GM19455 (cell line): ENCODE results near the gene CHCHD4.
"Not testable (repeated sequence)": the region's sequence is repeated elsewhere in the genome, so short reads cannot be mapped to it uniquely, and the experiment has no call there.

Experiments used
- ATAC-seq: cut with Tn5 transposase; IDR thresholded peaks from one replicate; pipeline ENCODE4 v1.9.1; 2021; ENCODE audit not compliant: unreplicated experiment

CHCHD4 gene

GRCh38 chr3:14120921-14121448 is 3.7 kb downstream of the CHCHD4 start:
- not testable (repeated sequence) for ATAC-seq

- ATAC-seq = no peak
Measured at GRCh38 chr3:14120111-14120920, 4.4 kb downstream of the CHCHD4 start.

- no peak for ATAC-seq
Measured at GRCh38 chr3:14119651-14120050, 5.0 kb downstream of the CHCHD4 start.

DNA sequence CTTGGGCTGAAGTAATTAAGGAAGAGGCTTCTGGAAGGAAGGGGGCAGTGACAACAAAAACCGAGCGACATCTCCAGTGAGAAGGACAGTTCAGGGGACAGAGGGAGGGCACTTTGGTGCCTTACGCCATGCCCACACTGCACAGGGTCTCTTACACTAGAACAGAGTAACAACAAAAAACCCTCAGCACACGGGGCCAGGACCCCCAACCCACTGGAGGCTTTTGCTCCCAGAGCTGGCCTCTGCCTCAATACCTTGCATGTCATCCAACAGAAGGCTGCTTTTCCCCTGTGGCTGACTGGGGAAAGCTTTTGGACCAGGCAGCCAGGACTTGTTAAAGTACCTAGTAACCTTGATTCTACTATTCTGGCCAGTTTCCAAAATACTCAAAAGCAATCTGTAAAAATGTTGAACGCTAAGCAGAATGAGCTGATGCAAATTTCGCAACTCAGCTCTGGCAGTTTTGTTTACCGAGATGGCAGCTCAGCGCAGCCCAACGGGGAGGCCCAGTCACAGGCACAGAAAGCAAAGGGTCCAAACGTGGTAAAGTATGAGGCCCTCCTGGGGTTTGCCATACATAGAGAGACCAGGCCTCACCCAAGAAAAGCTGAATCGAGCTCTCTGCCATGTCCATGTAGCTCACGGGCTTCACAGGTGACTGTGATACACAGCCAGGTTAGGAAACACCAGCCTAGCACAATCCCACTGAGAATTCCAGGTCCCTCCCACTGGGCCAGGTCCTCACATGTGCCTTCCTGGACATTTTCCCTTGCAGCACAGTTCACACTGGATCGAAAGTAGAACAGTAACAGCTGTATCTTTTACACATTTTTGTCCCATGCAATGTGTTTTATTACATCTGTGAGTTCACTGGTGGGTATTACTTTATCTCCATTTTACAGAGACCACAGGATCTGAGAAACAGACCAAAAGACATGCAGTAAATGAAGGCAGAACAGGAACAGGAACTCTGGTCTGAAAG is 6.0 kb downstream of the CHCHD4 start:
- ATAC-seq = no peak

DNA sequence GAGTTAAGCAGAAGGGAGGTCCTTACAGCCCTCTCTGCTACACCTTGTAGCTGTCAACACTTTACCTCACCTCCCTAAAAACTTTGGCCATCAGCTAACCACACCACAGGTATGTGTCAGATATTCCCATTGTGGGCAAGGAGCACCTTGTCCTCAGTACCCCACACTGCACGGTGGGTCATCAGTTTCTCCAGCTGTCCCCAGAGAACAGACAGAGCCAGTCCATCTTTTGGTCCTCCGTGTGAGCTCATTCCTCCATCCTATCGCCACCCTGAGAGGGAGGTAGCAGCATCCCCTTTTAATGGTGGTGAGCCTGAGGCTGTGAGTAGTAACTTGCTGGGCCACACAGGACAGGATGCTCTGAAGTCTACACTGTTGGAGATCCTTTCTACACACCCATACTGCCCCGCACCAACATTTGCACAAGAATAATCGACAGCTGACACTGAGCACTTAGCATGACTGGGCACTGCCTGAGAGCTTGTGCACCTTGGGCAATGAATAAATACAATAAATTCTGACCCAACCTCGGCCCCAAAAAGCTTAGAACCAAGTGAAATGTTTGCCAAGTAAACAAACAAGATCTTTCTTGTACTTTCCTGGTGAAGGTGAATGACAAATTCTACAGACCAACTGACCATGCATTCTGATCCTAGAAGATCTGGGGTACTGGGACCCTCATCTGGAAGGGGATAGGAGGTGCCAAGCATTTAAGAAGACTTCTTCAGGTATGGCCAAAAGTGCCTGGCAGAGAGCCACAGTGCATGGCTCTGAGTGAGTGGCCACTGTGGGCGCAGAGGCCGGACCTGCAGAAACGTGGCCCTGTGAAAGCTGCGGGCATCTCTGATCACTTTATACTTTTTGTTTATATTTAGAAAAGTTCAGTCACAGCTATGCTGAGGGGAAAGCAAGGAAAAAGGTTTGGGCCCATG is 6.9 kb downstream of the CHCHD4 start:
- ATAC-seq = no peak

GRCh38 chr3:14113965-14114635 is 10.6 kb downstream of the CHCHD4 start:
- no peak for ATAC-seq

DNA sequence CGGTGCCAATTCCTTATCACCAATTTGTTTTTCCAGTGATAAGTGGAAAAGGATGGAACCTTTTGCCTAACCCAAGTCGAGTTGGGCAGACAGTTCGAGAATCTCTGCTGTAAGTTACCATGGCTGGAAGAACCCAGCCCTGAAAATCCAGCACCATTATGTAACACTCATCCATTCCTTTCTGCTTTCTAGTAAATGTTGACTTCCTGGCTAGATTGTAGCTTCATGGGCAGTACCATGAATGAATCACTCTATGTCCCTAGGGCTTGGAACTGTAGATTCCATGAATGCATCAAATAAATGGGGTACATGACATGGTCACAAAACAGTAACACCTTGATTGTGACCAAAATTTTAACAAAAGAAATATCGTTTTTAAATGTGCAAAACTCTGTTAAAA is 14.0 kb downstream of the CHCHD4 start:
- ATAC-seq = no peak

- ATAC-seq = not testable (repeated sequence)
Measured at GRCh38 chr3:14109821-14110220, 14.8 kb downstream of the CHCHD4 start.

DNA sequence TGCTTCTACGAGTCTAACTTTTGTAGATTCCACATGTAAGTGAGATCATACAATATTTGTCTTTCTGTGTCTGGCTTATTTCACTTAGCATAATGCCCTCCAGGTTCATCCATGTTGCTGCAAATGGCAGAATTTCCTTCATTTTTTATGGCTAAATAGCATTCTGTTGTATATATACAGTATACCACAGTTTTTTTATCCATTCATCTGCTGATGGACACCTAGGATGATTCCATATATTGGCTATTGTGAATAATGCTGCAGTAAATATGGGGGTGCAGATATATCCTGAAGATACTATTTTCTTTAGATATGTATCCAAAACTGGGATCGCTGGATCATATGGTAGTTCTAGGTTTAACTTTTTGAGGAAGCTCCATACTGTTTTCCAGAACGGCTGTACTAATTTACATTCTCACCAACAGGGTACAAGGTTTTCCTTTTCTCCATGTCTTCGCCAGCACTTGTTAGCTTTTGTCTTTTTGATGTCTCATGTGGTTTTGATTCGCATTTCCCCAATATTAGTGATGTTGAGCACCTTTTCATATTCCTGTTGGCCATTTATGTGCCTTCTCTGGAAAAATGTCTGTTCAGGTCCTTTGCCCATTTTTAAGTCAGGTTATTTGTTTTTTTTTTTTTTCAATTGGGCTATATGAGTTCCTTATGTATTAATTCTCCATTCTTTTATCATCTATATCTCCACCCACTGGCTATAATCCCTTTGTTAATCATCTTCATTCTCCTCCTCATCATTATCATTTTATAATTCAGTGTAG is 26.9 kb downstream of the CHCHD4 start:
- ATAC-seq = no peak

GRCh38 chr3:14096742-14097141 is 27.9 kb downstream of the CHCHD4 start:
- ATAC-seq = no peak

- ATAC-seq = no peak
Measured at GRCh38 chr3:14093831-14094230, 30.8 kb downstream of the CHCHD4 start.

DNA sequence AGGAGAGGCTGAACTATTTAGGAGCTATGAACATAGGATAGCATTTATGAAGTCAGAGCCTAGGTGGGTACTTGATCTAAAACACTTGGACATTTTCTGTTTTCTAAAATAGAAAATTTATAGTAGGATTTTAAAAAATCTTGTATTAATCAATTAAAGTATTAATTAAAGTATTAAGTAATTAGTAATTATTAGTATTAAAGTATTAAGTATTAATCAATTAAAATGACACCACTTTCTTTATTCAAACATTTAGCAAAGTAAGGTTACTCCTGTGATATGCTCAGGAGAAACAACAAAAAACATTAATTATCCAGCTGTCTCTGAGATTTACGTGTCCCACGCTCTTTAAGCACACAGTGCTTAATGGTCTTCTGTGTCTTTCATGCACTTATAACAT is 32.2 kb downstream of the CHCHD4 start:
- ATAC-seq = no peak

DNA sequence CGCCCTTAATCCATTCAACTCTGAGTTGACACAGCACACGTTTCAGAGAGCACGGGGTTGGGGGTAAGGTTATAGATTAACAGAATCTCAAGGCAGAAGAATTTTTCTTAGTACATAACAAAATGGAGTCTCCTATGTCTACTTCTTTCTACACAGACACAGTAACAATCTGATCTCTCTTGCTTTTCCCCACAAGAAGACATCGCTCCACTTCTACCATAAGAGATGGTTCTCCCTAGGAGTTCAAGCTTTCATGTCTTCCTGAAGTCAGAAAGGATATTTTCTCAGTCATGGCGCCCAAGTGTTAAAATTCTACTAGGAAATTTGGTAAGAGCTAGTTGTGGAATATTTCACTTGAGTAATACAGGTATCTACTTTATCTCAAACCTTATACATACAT is 32.7 kb downstream of the CHCHD4 start:
- not testable (repeated sequence) for ATAC-seq

GRCh38 chr3:14087461-14087860 is 37.2 kb downstream of the CHCHD4 start:
- ATAC-seq = not testable (repeated sequence)

DNA sequence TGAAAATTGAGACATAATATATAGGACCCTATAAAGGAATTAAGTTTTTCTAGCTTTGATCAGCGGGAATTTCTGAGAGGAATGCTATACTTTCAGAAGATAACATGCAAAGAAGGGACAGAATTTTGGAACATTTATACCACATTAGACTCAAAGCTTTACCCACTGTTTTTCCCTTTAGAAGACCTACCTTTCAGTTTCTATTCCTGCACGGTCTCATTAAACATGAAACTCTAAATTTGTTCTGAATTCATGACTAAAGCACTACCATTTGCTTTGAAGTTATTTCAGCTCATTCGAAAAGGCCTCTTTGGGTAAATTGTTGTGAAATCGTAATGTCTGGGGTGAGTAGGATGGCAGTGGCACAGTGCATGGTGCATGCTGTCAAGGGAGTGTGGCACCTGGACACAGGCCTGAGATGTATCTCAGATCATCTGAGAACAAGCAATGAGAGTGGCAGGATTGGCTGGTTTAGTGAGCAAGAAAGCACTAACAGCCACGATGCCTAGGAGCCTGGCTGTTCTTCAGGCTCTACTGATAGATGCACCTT is 42.5 kb downstream of the CHCHD4 start:
- no peak for ATAC-seq

- no peak for ATAC-seq
Measured at GRCh38 chr3:14077310-14077709, 47.4 kb downstream of the CHCHD4 start.

GRCh38 chr3:14075233-14075632 is 49.4 kb downstream of the CHCHD4 start:
- not testable (repeated sequence) for ATAC-seq

DNA sequence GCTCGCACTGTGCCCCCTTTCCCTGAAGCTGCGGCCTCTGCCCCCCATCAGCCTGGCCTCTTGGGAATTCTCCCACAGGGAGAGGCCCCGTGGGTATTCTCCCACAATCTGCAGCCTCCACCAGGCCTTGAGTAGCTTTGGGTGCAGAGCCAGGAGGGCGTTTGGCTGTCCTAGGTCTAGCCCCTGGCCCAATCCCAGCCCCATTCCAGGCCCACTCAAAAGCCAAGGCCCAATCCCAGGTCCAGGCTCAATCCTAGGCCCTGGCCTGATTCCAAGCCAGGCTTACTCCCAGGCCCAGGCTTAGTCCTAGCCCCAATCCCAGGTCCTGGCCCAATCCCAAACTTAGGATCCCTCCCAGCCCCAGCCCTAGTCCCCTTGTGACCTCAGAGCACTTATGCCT is 59.8 kb downstream of the CHCHD4 start:
- ATAC-seq = no peak

- no peak for ATAC-seq
Measured at GRCh38 chr3:14063152-14063551, 61.5 kb downstream of the CHCHD4 start.
